ENCODE results near the gene CDC23.
"Not testable (repeated sequence)": the region's sequence is repeated elsewhere in the genome, so short reads cannot be mapped to it uniquely, and the experiment has no call there.

The CDC23 gene

GRCh38 chr5:138210985-138211384 is 2.1 kb downstream of the CDC23 start:
- no peak overlapping the region for H3K27ac ChIP-seq (ENCODE audit: low read depth, low read length)
- DNase-seq: no peak
- no peak overlapping the region for H3K56ac ChIP-seq (ENCODE audit: low read length)
- no peak overlapping the region for H2BK15ac ChIP-seq (replicated peaks; ENCODE audit: low read depth)
- H2BK5ac ChIP-seq (ENCODE audit: low read length): no peak overlapping the region
- H3K9ac ChIP-seq (ENCODE audit: low read length): no peak overlapping the region
- no peak overlapping the region for H3K23ac ChIP-seq (ENCODE audit: low read length)
- no peak overlapping the region for H3K4ac ChIP-seq (ENCODE audit: low read depth, low read length)
- no peaks in the 10 kb centered on the region for H3K4me1 ChIP-seq (ENCODE audit: control insufficient read depth, low read depth, low read length)
- H3K4me3 ChIP-seq (ENCODE audit: low read length): no peak overlapping the region
- H3K4me2 ChIP-seq (ENCODE audit: low read length): no peak overlapping the region
- no peak overlapping the region for H2BK120ac ChIP-seq (ENCODE audit: low read depth, low read length)
- H3K18ac ChIP-seq (ENCODE audit: low read length): no peak overlapping the region
- H3K36me3 ChIP-seq (ENCODE audit: control insufficient read depth, insufficient read depth, low read length): no peaks in the 10 kb centered on the region
- no CpG with 5 or more reads among the region's 3 CpGs for WGBS (ENCODE audit: extremely low coverage, insufficient coverage, low lambda C conversion rate)
- H3K79me2 ChIP-seq (ENCODE audit: control insufficient read depth, insufficient read depth, low read length): peaks cover 23% of the 10 kb centered on the region
- H4K5ac ChIP-seq (ENCODE audit: low read length): no peak overlapping the region
- H2AK5ac ChIP-seq (ENCODE audit: low read length): no peak overlapping the region
- H4K8ac ChIP-seq (ENCODE audit: low read depth, low read length): no peak overlapping the region
- H3K79me1 ChIP-seq (ENCODE audit: low read length): peaks cover 10% of the 10 kb centered on the region
- no peaks in the 10 kb centered on the region for H3K27me3 ChIP-seq (ENCODE audit: insufficient read depth, low read length, poor library complexity)

- H2BK15ac ChIP-seq (replicated peaks; ENCODE audit: low read depth); H3K36me3 ChIP-seq (ENCODE audit: control insufficient read depth, insufficient read depth, low read length); H3K4ac ChIP-seq (ENCODE audit: low read depth, low read length); H2AK5ac ChIP-seq (ENCODE audit: low read length); H3K4me1 ChIP-seq (ENCODE audit: control insufficient read depth, low read depth, low read length); H3K4me3 ChIP-seq (ENCODE audit: low read length); H3K9ac ChIP-seq (ENCODE audit: low read length); H3K23ac ChIP-seq (ENCODE audit: low read length); H4K8ac ChIP-seq (ENCODE audit: low read depth, low read length); H3K56ac ChIP-seq (ENCODE audit: low read length); H2BK5ac ChIP-seq (ENCODE audit: low read length); H3K79me1 ChIP-seq (ENCODE audit: low read length); H2BK120ac ChIP-seq (ENCODE audit: low read depth, low read length); DNase-seq; H3K4me2 ChIP-seq (ENCODE audit: low read length); H3K27ac ChIP-seq (ENCODE audit: low read depth, low read length); H3K27me3 ChIP-seq (ENCODE audit: insufficient read depth, low read length, poor library complexity); H3K79me2 ChIP-seq (ENCODE audit: control insufficient read depth, insufficient read depth, low read length); H3K18ac ChIP-seq (ENCODE audit: low read length); H4K5ac ChIP-seq (ENCODE audit: low read length): not testable (repeated sequence)
- WGBS (ENCODE audit: extremely low coverage, insufficient coverage, low lambda C conversion rate): no CpG with 5 or more reads among the region's 8 CpGs
These were observed 19.3 kb downstream of the CDC23 start for GRCh38 chr5:138193859-138194258.

- no peak overlapping the region for H4K8ac ChIP-seq (ENCODE audit: low read depth, low read length)
- no peak overlapping the region for H4K5ac ChIP-seq (ENCODE audit: low read length)
- no peak overlapping the region for H2BK5ac ChIP-seq (ENCODE audit: low read length)
- H2AK5ac ChIP-seq (ENCODE audit: low read length): no peak overlapping the region
- no peak overlapping the region for H3K56ac ChIP-seq (ENCODE audit: low read length)
- no peak overlapping the region for H3K4ac ChIP-seq (ENCODE audit: low read depth, low read length)
- H2BK15ac ChIP-seq (replicated peaks; ENCODE audit: low read depth): no peak overlapping the region
- H2BK120ac ChIP-seq (ENCODE audit: low read depth, low read length): no peak overlapping the region
- WGBS (ENCODE audit: extremely low coverage, insufficient coverage, low lambda C conversion rate): no CpG with 5 or more reads among the region's 3 CpGs
- H3K4me2 ChIP-seq (ENCODE audit: low read length): no peak overlapping the region
- DNase-seq: no peak
- no peaks in the 10 kb centered on the region for H3K79me2 ChIP-seq (ENCODE audit: control insufficient read depth, insufficient read depth, low read length)
- H3K18ac ChIP-seq (ENCODE audit: low read length): no peak overlapping the region
- H3K36me3 ChIP-seq (ENCODE audit: control insufficient read depth, insufficient read depth, low read length): peaks cover 8% of the 10 kb centered on the region
- H3K23ac ChIP-seq (ENCODE audit: low read length): no peak overlapping the region
- no peak overlapping the region for H3K27ac ChIP-seq (ENCODE audit: low read depth, low read length)
- H3K79me1 ChIP-seq (ENCODE audit: low read length): no peaks in the 10 kb centered on the region
- no peak overlapping the region for H3K9ac ChIP-seq (ENCODE audit: low read length)
- H3K4me3 ChIP-seq (ENCODE audit: low read length): no peak overlapping the region
- H3K27me3 ChIP-seq (ENCODE audit: insufficient read depth, low read length, poor library complexity): no peaks in the 10 kb centered on the region
- H3K4me1 ChIP-seq (ENCODE audit: control insufficient read depth, low read depth, low read length): no peaks in the 10 kb centered on the region
These were observed 20.3 kb downstream of the CDC23 start for GRCh38 chr5:138192826-138193225.

- H3K27ac ChIP-seq (ENCODE audit: low read depth, low read length): no peak overlapping the region
- no peak overlapping the region for H3K4me2 ChIP-seq (ENCODE audit: low read length)
- no peak overlapping the region for H2AK5ac ChIP-seq (ENCODE audit: low read length)
- DNase-seq: no peak
- H3K4ac ChIP-seq (ENCODE audit: low read depth, low read length): no peak overlapping the region
- no peak overlapping the region for H2BK120ac ChIP-seq (ENCODE audit: low read depth, low read length)
- H2BK15ac ChIP-seq (replicated peaks; ENCODE audit: low read depth): no peak overlapping the region
- WGBS (ENCODE audit: extremely low coverage, insufficient coverage, low lambda C conversion rate): no CpG with 5 or more reads among the region's 3 CpGs
- H3K23ac ChIP-seq (ENCODE audit: low read length): no peak overlapping the region
- H3K79me2 ChIP-seq (ENCODE audit: control insufficient read depth, insufficient read depth, low read length): no peaks in the 10 kb centered on the region
- no peak overlapping the region for H3K4me3 ChIP-seq (ENCODE audit: low read length)
- H3K18ac ChIP-seq (ENCODE audit: low read length): no peak overlapping the region
- H3K79me1 ChIP-seq (ENCODE audit: low read length): no peaks in the 10 kb centered on the region
- no peak overlapping the region for H4K8ac ChIP-seq (ENCODE audit: low read depth, low read length)
- no peak overlapping the region for H4K5ac ChIP-seq (ENCODE audit: low read length)
- peaks cover 19% of the 10 kb centered on the region for H3K36me3 ChIP-seq (ENCODE audit: control insufficient read depth, insufficient read depth, low read length)
- H3K4me1 ChIP-seq (ENCODE audit: control insufficient read depth, low read depth, low read length): no peaks in the 10 kb centered on the region
- no peak overlapping the region for H3K9ac ChIP-seq (ENCODE audit: low read length)
- H3K27me3 ChIP-seq (ENCODE audit: insufficient read depth, low read length, poor library complexity): no peaks in the 10 kb centered on the region
- no peak overlapping the region for H3K56ac ChIP-seq (ENCODE audit: low read length)
- no peak overlapping the region for H2BK5ac ChIP-seq (ENCODE audit: low read length)
These were observed 24.5 kb downstream of the CDC23 start for GRCh38 chr5:138188626-138189025.

GRCh38 chr5:138186002-138186447 is 27.1 kb downstream of the CDC23 start:
- H3K79me1 ChIP-seq (ENCODE audit: low read length): peaks cover 2% of the 10 kb centered on the region
- H3K4me3 ChIP-seq (ENCODE audit: low read length): no peak overlapping the region
- no peaks in the 10 kb centered on the region for H3K27me3 ChIP-seq (ENCODE audit: insufficient read depth, low read length, poor library complexity)
- peaks cover 2% of the 10 kb centered on the region for H3K79me2 ChIP-seq (ENCODE audit: control insufficient read depth, insufficient read depth, low read length)
- WGBS (ENCODE audit: extremely low coverage, insufficient coverage, low lambda C conversion rate): no CpG with 5 or more reads among the region's 2 CpGs
- H2AK5ac ChIP-seq (ENCODE audit: low read length): no peak overlapping the region
- no peak overlapping the region for H3K56ac ChIP-seq (ENCODE audit: low read length)
- H4K5ac ChIP-seq (ENCODE audit: low read length): no peak overlapping the region
- no peak overlapping the region for H2BK5ac ChIP-seq (ENCODE audit: low read length)
- no peak overlapping the region for H3K23ac ChIP-seq (ENCODE audit: low read length)
- no peak overlapping the region for H3K27ac ChIP-seq (ENCODE audit: low read depth, low read length)
- DNase-seq: no peak
- H3K36me3 ChIP-seq (ENCODE audit: control insufficient read depth, insufficient read depth, low read length): peaks cover 32% of the 10 kb centered on the region
- no peak overlapping the region for H4K8ac ChIP-seq (ENCODE audit: low read depth, low read length)
- no peak overlapping the region for H3K9ac ChIP-seq (ENCODE audit: low read length)
- no peak overlapping the region for H3K4ac ChIP-seq (ENCODE audit: low read depth, low read length)
- H3K4me1 ChIP-seq (ENCODE audit: control insufficient read depth, low read depth, low read length): no peaks in the 10 kb centered on the region
- no peak overlapping the region for H3K18ac ChIP-seq (ENCODE audit: low read length)
- no peak overlapping the region for H3K4me2 ChIP-seq (ENCODE audit: low read length)
- no peak overlapping the region for H2BK120ac ChIP-seq (ENCODE audit: low read depth, low read length)
- no peak overlapping the region for H2BK15ac ChIP-seq (replicated peaks; ENCODE audit: low read depth)

- H2BK120ac ChIP-seq (ENCODE audit: low read depth, low read length): no peak overlapping the region
- DNase-seq: no peak
- no CpG with 5 or more reads among the region's 6 CpGs for WGBS (ENCODE audit: extremely low coverage, insufficient coverage, low lambda C conversion rate)
- H3K4me1 ChIP-seq (ENCODE audit: control insufficient read depth, low read depth, low read length): peaks cover 2% of the 10 kb centered on the region
- no peak overlapping the region for H3K18ac ChIP-seq (ENCODE audit: low read length)
- H3K4me2 ChIP-seq (ENCODE audit: low read length): no peak overlapping the region
- no peak overlapping the region for H3K4me3 ChIP-seq (ENCODE audit: low read length)
- no peaks in the 10 kb centered on the region for H3K27me3 ChIP-seq (ENCODE audit: insufficient read depth, low read length, poor library complexity)
- peaks cover 5% of the 10 kb centered on the region for H3K79me1 ChIP-seq (ENCODE audit: low read length)
- H3K56ac ChIP-seq (ENCODE audit: low read length): no peak overlapping the region
- H2AK5ac ChIP-seq (ENCODE audit: low read length): no peak overlapping the region
- H3K23ac ChIP-seq (ENCODE audit: low read length): no peak overlapping the region
- H3K4ac ChIP-seq (ENCODE audit: low read depth, low read length): no peak overlapping the region
- no peak overlapping the region for H2BK5ac ChIP-seq (ENCODE audit: low read length)
- H2BK15ac ChIP-seq (replicated peaks; ENCODE audit: low read depth): no peak overlapping the region
- no peak overlapping the region for H3K27ac ChIP-seq (ENCODE audit: low read depth, low read length)
- H4K8ac ChIP-seq (ENCODE audit: low read depth, low read length): no peak overlapping the region
- no peak overlapping the region for H3K9ac ChIP-seq (ENCODE audit: low read length)
- H3K36me3 ChIP-seq (ENCODE audit: control insufficient read depth, insufficient read depth, low read length): peaks cover 28% of the 10 kb centered on the region
- no peak overlapping the region for H4K5ac ChIP-seq (ENCODE audit: low read length)
- H3K79me2 ChIP-seq (ENCODE audit: control insufficient read depth, insufficient read depth, low read length): peaks cover 12% of the 10 kb centered on the region
These were observed 30.3 kb downstream of the CDC23 start for GRCh38 chr5:138182808-138183207.
